Heart left ventricle (tissue), 16 donors: ENCODE data around the gene QKI. TPM values are rescaled to one million over a fixed set of nuclear protein-coding genes. Genes with fewer than 3 reads are reported as not detected.

Experiments
- ATAC-seq, 4 donors: fragments of 200-7000 bp; cut with Tn5 transposase; one replicate each; pipeline ENCODE4 v1.9.1; 2020 to 2022; ENCODE audit warnings: moderate library complexity in 4 of 4, mild to moderate bottlenecking in 3 of 4, moderate number of reproducible peaks in 1 of 4
- DNase-seq, 5 donors: peaks; one replicate each; pipeline ENCODE4 v3.0.0-alpha.2; 2020
- H3K27ac ChIP-seq, 12 donors: fragments of 200-600 bp; sonication (generic) in 4 of 12; one replicate each; pipeline versions ENCODE4 v1.5.0 to v1.8.0; 2016 to 2022; ENCODE audit warnings: mild to moderate bottlenecking in 2 of 12
- H3K27me3 ChIP-seq, 9 donors: fragments of 200-600 bp; sonication (generic) in 2 of 9; one replicate each; pipeline versions ENCODE4 v1.5.1 to v1.8.0; 2016 to 2022; ENCODE audit warnings: mild to moderate bottlenecking in 3 of 9
- H3K36me3 ChIP-seq, 9 donors: fragments of 200-600 bp; sonication (generic) in 2 of 9; one replicate each; pipeline versions ENCODE4 v1.5.0 to v1.8.0; 2018 to 2022; ENCODE audit warnings: mild to moderate bottlenecking in 2 of 9
- H3K4me1 ChIP-seq, 12 donors: fragments of 200-600 bp; sonication (generic) in 4 of 12; one replicate each; pipeline versions ENCODE4 v1.5.0 to v1.8.0; 2016 to 2022; ENCODE audit warnings: mild to moderate bottlenecking in 3 of 12
- H3K4me3 ChIP-seq, 12 donors: fragments of 200-600 bp; sonication (generic) in 4 of 12; one replicate each; pipeline versions ENCODE4 v1.5.0 to v1.8.0; 2017 to 2022; ENCODE audit warnings: mild to moderate bottlenecking in 9 of 12, moderate library complexity in 4 of 12
- H3K9me3 ChIP-seq, 12 donors: fragments of 200-600 bp; sonication (generic) in 4 of 12; one replicate each; pipeline versions ENCODE4 v1.5.0 to v1.8.0; 2016 to 2022; ENCODE audit warnings: mild to moderate bottlenecking in 1 of 12
- POLR2A ChIP-seq, 2 donors: fragments of 450-650 bp; IDR thresholded peaks; one replicate each; pipeline ENCODE4 v1.6.1; 2017; ENCODE audit warnings: antibody characterized with exemption in 2 of 2, mild to moderate bottlenecking in 2 of 2, moderate library complexity in 2 of 2
- WGBS, 4 donors: extraction: QIAGEN DNeasy Blood & Tissue Kit in 2 of 4; methylation state at CpG; one replicate each; pipeline versions ENCODE4 v1.1.5 to v1.1.7; 2013 to 2018; 5-methylcytosine and 5-hydroxymethylcytosine counted together
- intact Hi-C, 10 donors: fragments of 100-400 bp; cut with DNase I; formaldehyde crosslinking; loops; one replicate each; pipeline versions ENCODE4 v1.11.1 to v1.14.2; 2022
- polyA plus RNA-seq, 2 donors: library from polyadenylated mRNA; stranded (reverse); fragments of 200-250 nt; gene quantifications; one replicate each; pipeline ENCODE4 v1.2.3, GENCODE V29; 2013
- total RNA-seq, 9 donors: library from RNA; depleted of rRNA in 2 of 9; stranded (reverse); fragments of >200 nt in 2 of 9; fragmentation: NEBNext Ultra II Directional in 3 of 9; extraction: Animal tissue kit (Norgen Biotek cat#: 25700) in 3 of 9; gene quantifications; one replicate each; pipeline versions ENCODE4 v1.1.0 to v1.2.4, GENCODE V29; 2016 to 2023
- TF ChIP-seq, protein P1 (sequence below), 12 donors: fragments of 200-600 bp; sonication (generic) in 4 of 12; IDR thresholded peaks; one replicate each; pipeline versions ENCODE4 v1.5.0 to v1.8.0; 2018 to 2022; ENCODE audit warnings: antibody characterized with exemption in 12 of 12, mild to moderate bottlenecking in 5 of 12
- donor health status: ischemic (EF 13 %, LVEDD 7.1; RV severe dilation, severe dysfunction).
- donor health status: healthy with polysubstance abuse.
- donor health status: DM: no; HTN: yes; CAD: no.
- donor health status: DM: no; HTN: no; CAD: no.
- donor health status: ischemic (EF 25% LVEDD 6.9; RV normal size, moderate dysfunction).
- donor health status: ischemic (EF 25% LVEDD 5.7; RV mildly dilated, moderate dysfunction).
- donor health status: healthy.
- donor health status: DM: yes; HTN: yes; CAD: no.
- donor health status: ischemic (EF 35%, LVEDD 5.7; RV mildly dilated, moderate dysfunction).
- donor health status: nonischemic (EF 11% LVEDD 7.7; RV severe dilation, severe dysfunction).
- donor health status: DM: yes; HTN: yes; CAD: no.
- donor health status: PGD.
- donor health status: ischemic (EF 29% LVEDD 5.4; RV normal size, mild dysfunction).
- donor health status: nonischemic (EF 23%, LVEDD 6.1; RV moderate dilation, normal function).

Gene QKI
- total and polyA plus RNA-seq, 11 donors = 80.2 to 607 (median 474) TPM

DNA sequence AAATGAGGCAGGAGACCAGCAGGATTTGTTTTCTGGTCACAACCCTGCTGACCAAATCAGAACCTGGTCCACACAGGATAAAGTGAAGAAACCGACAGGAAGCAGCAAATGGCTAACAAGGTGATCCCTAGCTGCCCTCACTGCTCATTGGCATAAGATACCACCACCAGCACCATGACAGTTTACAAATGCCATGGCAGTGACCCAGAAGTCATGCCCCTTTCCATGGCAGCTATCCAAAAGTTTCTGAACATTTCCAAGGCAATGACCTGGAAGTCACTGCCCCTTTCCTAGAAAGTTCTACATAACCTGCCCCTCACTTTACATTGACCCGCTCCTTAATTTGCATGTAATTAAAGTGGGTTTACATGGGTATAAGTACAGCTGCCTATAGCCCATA lies 185.2 kb downstream of the QKI start:
- no peak overlapping the region for H3K4me3 ChIP-seq
- no peaks in the 10 kb centered on the region for H3K36me3 ChIP-seq
- 89 to 97% (median 93%) methylated on average over 2 of the region's 2 CpGs for WGBS, 4 donors
- H3K27me3 ChIP-seq = no peaks in the 10 kb centered on the region
- DNase-seq (no peak), ATAC-seq (no peak)
- H3K4me1 ChIP-seq = no peaks in the 10 kb centered on the region
- peaks cover 0 to 9% (median 0%) of the 10 kb centered on the region in 12 donors for H3K9me3 ChIP-seq
- H3K27ac ChIP-seq = no peak overlapping the region
- intact Hi-C loops = no loop called here
- TF ChIP-seq, protein P1, sequence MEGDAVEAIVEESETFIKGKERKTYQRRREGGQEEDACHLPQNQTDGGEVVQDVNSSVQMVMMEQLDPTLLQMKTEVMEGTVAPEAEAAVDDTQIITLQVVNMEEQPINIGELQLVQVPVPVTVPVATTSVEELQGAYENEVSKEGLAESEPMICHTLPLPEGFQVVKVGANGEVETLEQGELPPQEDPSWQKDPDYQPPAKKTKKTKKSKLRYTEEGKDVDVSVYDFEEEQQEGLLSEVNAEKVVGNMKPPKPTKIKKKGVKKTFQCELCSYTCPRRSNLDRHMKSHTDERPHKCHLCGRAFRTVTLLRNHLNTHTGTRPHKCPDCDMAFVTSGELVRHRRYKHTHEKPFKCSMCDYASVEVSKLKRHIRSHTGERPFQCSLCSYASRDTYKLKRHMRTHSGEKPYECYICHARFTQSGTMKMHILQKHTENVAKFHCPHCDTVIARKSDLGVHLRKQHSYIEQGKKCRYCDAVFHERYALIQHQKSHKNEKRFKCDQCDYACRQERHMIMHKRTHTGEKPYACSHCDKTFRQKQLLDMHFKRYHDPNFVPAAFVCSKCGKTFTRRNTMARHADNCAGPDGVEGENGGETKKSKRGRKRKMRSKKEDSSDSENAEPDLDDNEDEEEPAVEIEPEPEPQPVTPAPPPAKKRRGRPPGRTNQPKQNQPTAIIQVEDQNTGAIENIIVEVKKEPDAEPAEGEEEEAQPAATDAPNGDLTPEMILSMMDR (IDR thresholded peaks at IDR 0.05) = no peak
- no peak for TF ChIP-seq POLR2A (IDR thresholded peaks at IDR 0.05)

DNA sequence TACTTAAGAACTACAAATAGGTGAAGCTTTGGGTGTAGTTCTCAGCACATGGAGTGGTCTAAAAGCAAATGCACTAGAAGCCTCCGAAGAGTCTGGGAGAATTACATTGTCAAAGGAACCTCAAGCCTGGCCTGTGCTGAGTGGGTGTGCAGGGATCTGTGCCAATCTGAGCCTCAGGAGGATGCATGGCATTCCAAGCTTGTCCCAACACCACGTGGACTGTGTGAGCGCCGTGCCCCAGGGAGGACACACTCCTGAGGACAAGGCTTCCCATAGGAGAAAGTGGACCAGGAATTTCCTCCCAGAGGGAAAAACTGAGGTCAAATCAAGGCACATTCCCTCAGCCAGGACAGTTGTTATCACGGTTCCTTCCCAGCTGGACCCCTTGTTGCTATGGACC lies 185.8 kb downstream of the QKI start:
- no peak overlapping the region for H3K4me3 ChIP-seq
- H3K27me3 ChIP-seq = no peaks in the 10 kb centered on the region
- ATAC-seq (no peak), DNase-seq (no peak)
- H3K9me3 ChIP-seq = peaks cover 0 to 9% (median 0%) of the 10 kb centered on the region in 12 donors
- WGBS, 4 donors = 63 to 74% (median 67%) methylated on average over 5 of the region's 5 CpGs
- H3K27ac ChIP-seq = no peak overlapping the region
- H3K4me1 ChIP-seq = no peaks in the 10 kb centered on the region
- TF ChIP-seq, protein P1 (IDR thresholded peaks at IDR 0.05) = no peak
- TF ChIP-seq POLR2A (IDR thresholded peaks at IDR 0.05) = no peak
- H3K36me3 ChIP-seq = no peaks in the 10 kb centered on the region
- intact Hi-C loops = no loop called here

DNA sequence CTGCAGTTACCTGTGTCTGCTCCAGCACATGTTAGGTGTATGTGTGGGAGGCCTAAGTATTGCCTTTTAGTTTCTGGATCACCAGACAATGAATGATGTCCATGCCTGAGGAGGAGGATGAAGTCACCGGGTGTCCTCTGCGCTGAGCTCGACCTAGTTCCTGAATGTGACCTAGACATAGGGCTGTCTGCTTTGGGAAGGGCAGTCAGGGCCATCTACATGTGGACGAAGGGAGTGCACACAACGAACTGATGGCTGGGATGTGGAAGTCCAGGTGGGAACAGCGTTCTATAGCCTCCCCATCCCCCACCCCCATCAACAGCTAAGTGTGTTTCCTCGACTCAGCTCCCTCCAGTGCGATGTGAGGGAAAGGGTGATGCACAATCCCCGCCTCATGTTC lies 186.3 kb downstream of the QKI start:
- 92 to 97% (median 94%) methylated on average over 9 of the region's 9 CpGs for WGBS, 4 donors
- no peaks in the 10 kb centered on the region for H3K4me1 ChIP-seq
- DNase-seq = no peak
- no peaks in the 10 kb centered on the region for H3K27me3 ChIP-seq
- H3K36me3 ChIP-seq = no peaks in the 10 kb centered on the region
- H3K27ac ChIP-seq = no peak overlapping the region
- TF ChIP-seq, protein P1 (IDR thresholded peaks at IDR 0.05) = no peak
- no peak for TF ChIP-seq POLR2A (IDR thresholded peaks at IDR 0.05)
- intact Hi-C loops = no loop called here
- H3K4me3 ChIP-seq = no peak overlapping the region
- H3K9me3 ChIP-seq = peaks cover 0 to 9% (median 0%) of the 10 kb centered on the region in 12 donors
- peak in 1 of 4 donors; percentile 9 for ATAC-seq

DNA sequence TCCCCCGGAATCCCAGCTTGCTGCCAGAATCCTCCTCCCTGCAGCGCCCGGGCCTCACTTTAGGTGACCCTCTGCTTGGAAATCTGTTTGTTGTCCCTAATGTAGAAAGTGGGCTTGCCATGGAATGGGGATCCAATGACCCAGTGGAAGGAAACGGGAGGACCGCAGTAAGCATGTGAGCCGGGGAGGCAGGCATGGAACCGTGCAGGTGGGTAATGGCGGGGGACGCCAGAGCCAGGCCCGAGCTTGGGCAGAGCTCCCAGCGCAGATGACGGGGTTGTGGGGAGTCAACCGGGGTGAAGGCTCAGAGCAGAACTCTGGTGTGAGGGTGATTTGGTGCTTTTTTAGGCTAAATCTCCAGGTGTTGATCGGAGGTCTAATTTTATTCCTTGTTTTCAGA lies 188.3 kb downstream of the QKI start:
- Histone ChIP-seq H3K36me3 (no peaks in the 10 kb centered on the region), H3K4me3 (no peak overlapping the region), H3K9me3 (no peaks in the 10 kb centered on the region), H3K4me1 (no peaks in the 10 kb centered on the region), H3K27me3 (no peaks in the 10 kb centered on the region), H3K27ac (no peak overlapping the region)
- 85 to 95% (median 94%) methylated on average over 14 of the region's 14 CpGs for WGBS, 4 donors
- no peak for DNase-seq
- no peak for TF ChIP-seq POLR2A (IDR thresholded peaks at IDR 0.05)
- TF ChIP-seq, protein P1 (IDR thresholded peaks at IDR 0.05) = no peak
- no peak for ATAC-seq
- intact Hi-C loops = no loop called here
